Astrocyte of the cerebellum (primary cell): ENCODE measurements around the gene SPSB4.

ENCODE experiments used
- DNase-seq: peaks from one replicate; pipeline ENCODE4 v3.0.0-alpha.2; 2011; ENCODE audit warnings: low read depth
- H3K4me3 ChIP-seq: 2 replicates; pipeline ENCODE4 v1.5.1; 2011; ENCODE audit warnings: mild to moderate bottlenecking, low read depth, low read length, moderate library complexity
- in situ Hi-C: cut with HindIII; loops from 2 replicates; pipeline ENCODE4 v1.10.0; 2017; ENCODE audit warnings: low sequenced_read_pairs
- TF ChIP-seq, protein P1 (sequence below): IDR thresholded peaks from 2 replicates; pipeline ENCODE4 v1.5.1; 2012; ENCODE audit warnings: low read length, low read depth, moderate library complexity, mild to moderate bottlenecking; ENCODE audit errors: missing control alignments

SPSB4 gene

DNA sequence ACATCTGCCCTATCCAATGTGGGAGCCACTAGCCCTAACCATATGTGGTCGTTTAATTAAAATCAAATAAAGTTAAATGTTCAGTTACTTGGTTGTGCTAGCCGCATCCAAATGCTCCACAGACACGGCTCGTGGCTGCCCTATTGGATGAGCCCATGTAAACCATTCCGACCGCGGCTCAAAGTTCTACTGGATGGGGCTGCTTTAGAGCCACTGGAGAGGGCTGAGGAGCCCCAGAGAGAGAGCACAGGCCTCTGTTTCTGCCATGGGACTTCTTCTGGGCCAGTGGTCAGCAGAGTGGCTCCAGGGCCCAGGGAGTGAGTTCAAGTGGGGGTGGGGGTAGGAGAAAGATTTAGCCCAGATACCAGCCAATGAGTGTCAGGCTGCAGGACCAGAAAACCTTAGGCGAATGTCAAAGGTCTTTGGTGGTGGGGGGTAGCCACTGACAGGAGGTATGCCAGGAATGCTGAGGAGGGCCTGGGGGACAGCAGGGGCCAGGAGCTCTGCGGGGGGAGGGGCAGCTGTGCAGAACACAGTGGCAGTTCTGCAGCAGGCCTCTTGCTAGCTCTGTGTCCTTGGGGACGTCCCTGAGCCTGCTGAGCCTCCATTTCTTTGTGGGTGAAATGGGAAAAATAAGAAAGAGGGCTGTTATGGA, 30.1 kb downstream of the SPSB4 start:
- in situ Hi-C loops: no loop called here
- no peak overlapping the region for H3K4me3 ChIP-seq
- DNase-seq: no peak
- TF ChIP-seq, protein P1, sequence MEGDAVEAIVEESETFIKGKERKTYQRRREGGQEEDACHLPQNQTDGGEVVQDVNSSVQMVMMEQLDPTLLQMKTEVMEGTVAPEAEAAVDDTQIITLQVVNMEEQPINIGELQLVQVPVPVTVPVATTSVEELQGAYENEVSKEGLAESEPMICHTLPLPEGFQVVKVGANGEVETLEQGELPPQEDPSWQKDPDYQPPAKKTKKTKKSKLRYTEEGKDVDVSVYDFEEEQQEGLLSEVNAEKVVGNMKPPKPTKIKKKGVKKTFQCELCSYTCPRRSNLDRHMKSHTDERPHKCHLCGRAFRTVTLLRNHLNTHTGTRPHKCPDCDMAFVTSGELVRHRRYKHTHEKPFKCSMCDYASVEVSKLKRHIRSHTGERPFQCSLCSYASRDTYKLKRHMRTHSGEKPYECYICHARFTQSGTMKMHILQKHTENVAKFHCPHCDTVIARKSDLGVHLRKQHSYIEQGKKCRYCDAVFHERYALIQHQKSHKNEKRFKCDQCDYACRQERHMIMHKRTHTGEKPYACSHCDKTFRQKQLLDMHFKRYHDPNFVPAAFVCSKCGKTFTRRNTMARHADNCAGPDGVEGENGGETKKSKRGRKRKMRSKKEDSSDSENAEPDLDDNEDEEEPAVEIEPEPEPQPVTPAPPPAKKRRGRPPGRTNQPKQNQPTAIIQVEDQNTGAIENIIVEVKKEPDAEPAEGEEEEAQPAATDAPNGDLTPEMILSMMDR: no peak

GRCh38 chr3:141082064-141082463, 30.9 kb downstream of the SPSB4 start:
- H3K4me3 ChIP-seq: no peak overlapping the region
- no peak for DNase-seq
- in situ Hi-C loops: no loop called here
- TF ChIP-seq, protein P1: no peak

- DNase-seq: no peak
- H3K4me3 ChIP-seq: no peak overlapping the region
- TF ChIP-seq, protein P1: no peak
- in situ Hi-C loops: no loop called here
Observed at GRCh38 chr3:141083226-141083625, 32.1 kb downstream of the SPSB4 start.

- TF ChIP-seq, protein P1: no peak
- H3K4me3 ChIP-seq: no peak overlapping the region
- no peak for DNase-seq
- in situ Hi-C loops: no loop called here
Observed at GRCh38 chr3:141083836-141084649, 32.9 kb downstream of the SPSB4 start.

GRCh38 chr3:141085343-141086070, 34.4 kb downstream of the SPSB4 start:
- DNase-seq: no peak
- no peak overlapping the region for H3K4me3 ChIP-seq
- TF ChIP-seq, protein P1: no peak
- in situ Hi-C loops: no loop called here

GRCh38 chr3:141086188-141086587, 35.0 kb downstream of the SPSB4 start:
- TF ChIP-seq, protein P1: no peak

More at GRCh38 chr3:141086188-141086587, 35.0 kb downstream of the SPSB4 start:
- H3K4me3 ChIP-seq: no peak overlapping the region
- no peak for DNase-seq
- in situ Hi-C loops: no loop called here
